ENCODE results near the gene SLC46A1.

SLC46A1 gene

GRCh38 chr17:28379814-28380801 is 25.9 kb downstream of the SLC46A1 start:
- peak; percentile 35 for DNase-seq

- DNase-seq, result no peak
Measured at GRCh38 chr17:28372945-28373274, 33.1 kb downstream of the SLC46A1 start.

- DNase-seq, result peak; percentile 34
Measured at GRCh38 chr17:28372203-28372944, 33.6 kb downstream of the SLC46A1 start.

- peak; percentile 92 for DNase-seq
Measured at GRCh38 chr17:28371245-28372202, 34.5 kb downstream of the SLC46A1 start, which contains the start of gene SARM1. TSS of gene SARM1 (plus strand) at chr17:28371694. CDS start at chr17:28372033, 339 bp downstream.

GRCh38 chr17:28370744-28371103 is 35.3 kb downstream of the SLC46A1 start:
- no peak for DNase-seq

- no peak for DNase-seq
Measured at GRCh38 chr17:28370035-28370743, 35.8 kb downstream of the SLC46A1 start, which contains the start of gene VTN. TSS of gene VTN (minus strand) at chr17:28370307. CDS start at chr17:28370203, 104 bp downstream.

- no peak for DNase-seq
Measured at GRCh38 chr17:28369684-28370034, 36.4 kb downstream of the SLC46A1 start.

GRCh38 chr17:28368915-28369683 is 36.9 kb downstream of the SLC46A1 start:
- no peak for DNase-seq

- no peak for DNase-seq
Measured at GRCh38 chr17:28368306-28368831, 37.6 kb downstream of the SLC46A1 start.

- DNase-seq, result no peak
Measured at GRCh38 chr17:28367641-28368305, 38.2 kb downstream of the SLC46A1 start.

- no peak for DNase-seq
Measured at GRCh38 chr17:28366605-28367004, 39.4 kb downstream of the SLC46A1 start.

- no peak for DNase-seq
Measured at GRCh38 chr17:28365487-28365886, 40.5 kb downstream of the SLC46A1 start.

GRCh38 chr17:28364665-28365363 is 41.2 kb downstream of the SLC46A1 start, which contains the start of gene SEBOX:
TSS of gene SEBOX (minus strand) at chr17:28365199. CDS start at chr17:28365151, 48 bp downstream.
- no peak for DNase-seq

- no peak for DNase-seq
Measured at GRCh38 chr17:28363776-28364650, 42.0 kb downstream of the SLC46A1 start.

- no peak for DNase-seq
Measured at GRCh38 chr17:28363186-28363585, 42.8 kb downstream of the SLC46A1 start.

- no peak for DNase-seq
Measured at GRCh38 chr17:28357901-28358197, 48.2 kb downstream of the SLC46A1 start.

- peak; percentile 95 for DNase-seq
Measured at GRCh38 chr17:28357061-28357900, 48.7 kb downstream of the SLC46A1 start, which contains the start of gene POLDIP2. TSS of gene POLDIP2 (minus strand) at chr17:28357527. CDS start at chr17:28357448, 79 bp downstream.

- no peak for DNase-seq
Measured at GRCh38 chr17:28350271-28350670, 55.7 kb downstream of the SLC46A1 start.
